Thymus (tissue), 11 donors: ENCODE measurements around the gene ABI2. TPM values are rescaled to one million over a fixed set of nuclear protein-coding genes. Genes with fewer than 3 reads are reported as not detected.
"Not testable (repeated sequence)": the region's sequence is repeated elsewhere in the genome, so short reads cannot be mapped to it uniquely, and the experiment has no call there.

Experiments used
- DNase-seq, 9 donors: peaks; one replicate each; pipeline ENCODE4 v3.0.0-alpha.2; 2013; ENCODE audit warnings: low spot score in 9 of 9, low read depth in 6 of 9, missing footprints in 1 of 9
- H3K27ac ChIP-seq, 2 donors: one replicate each; pipeline ENCODE4 v1.5.1; 2013; ENCODE audit warnings: control low read depth in 1 of 2, low read depth in 1 of 2, low read length in 1 of 2, mild to moderate bottlenecking in 1 of 2, moderate library complexity in 1 of 2
- H3K27me3 ChIP-seq, 2 donors: one replicate each; pipeline ENCODE4 v1.5.1; 2013; ENCODE audit warnings: low read length in 1 of 2; ENCODE audit not compliant: control insufficient read depth in 2 of 2, insufficient read depth in 1 of 2
- H3K36me3 ChIP-seq, 2 donors: one replicate each; pipeline ENCODE4 v1.5.1; 2013; ENCODE audit warnings: low read length in 1 of 2, mild to moderate bottlenecking in 1 of 2, moderate library complexity in 1 of 2; ENCODE audit not compliant: control insufficient read depth in 2 of 2, insufficient read depth in 2 of 2
- H3K4me1 ChIP-seq, 2 donors: one replicate each; pipeline ENCODE4 v1.5.1; 2013; ENCODE audit warnings: low read length in 2 of 2; ENCODE audit not compliant: control insufficient read depth in 2 of 2, insufficient read depth in 2 of 2
- H3K4me3 ChIP-seq, 2 donors: one replicate each; pipeline ENCODE4 v1.5.1; 2013; ENCODE audit warnings: low read length in 2 of 2, control low read depth in 1 of 2, mild to moderate bottlenecking in 1 of 2
- H3K9me3 ChIP-seq, 2 donors: one replicate each; pipeline ENCODE4 v1.5.1; 2013; ENCODE audit warnings: low read length in 1 of 2, mild to moderate bottlenecking in 1 of 2; ENCODE audit not compliant: control insufficient read depth in 2 of 2, insufficient read depth in 1 of 2
- WGBS: extraction: QIAGEN DNeasy Blood & Tissue Kit; methylation state at CpG from one replicate; pipeline ENCODE4 v1.1.7; 2013; 5-methylcytosine and 5-hydroxymethylcytosine counted together
- polyA plus RNA-seq: library from polyadenylated mRNA; stranded (reverse); fragments of 200-250 nt; gene quantifications from one replicate; pipeline ENCODE4 v1.2.3, GENCODE V29; 2013
- total RNA-seq: library from RNA; stranded (reverse); fragments of 120-200 nt; gene quantifications from one replicate; pipeline ENCODE4 v1.2.4, GENCODE V29; 2013
- donor health status: healthy.

ABI2 gene
- total and polyA plus RNA-seq, 2 donors, result 15.2 to 19.5 TPM

- Histone ChIP-seq H3K27ac (no peak overlapping the region), H3K9me3 (no peaks in the 10 kb centered on the region), H3K4me3 (no peak overlapping the region), H3K36me3 (peaks cover 3 to 16% of the 10 kb centered on the region in 2 donors), H3K4me1 (no peaks in the 10 kb centered on the region), H3K27me3 (no peaks in the 10 kb centered on the region)
- WGBS, result 98% methylated on average over 5 of the region's 5 CpGs
- no peak for DNase-seq
Observed at GRCh38 chr2:203366639-203367466, 38.7 kb downstream of the ABI2 start.

- peaks cover 2 to 18% of the 10 kb centered on the region in 2 donors for H3K36me3 ChIP-seq
- WGBS, result over 99% methylated on average over 27 of the region's 31 CpGs
- not testable (repeated sequence) for H3K27me3 ChIP-seq, H3K4me1 ChIP-seq, H3K27ac ChIP-seq, H3K9me3 ChIP-seq, DNase-seq, H3K4me3 ChIP-seq
Observed at GRCh38 chr2:203372706-203373105, 44.5 kb downstream of the ABI2 start.

- H3K4me1 ChIP-seq, result no peaks in the 10 kb centered on the region
- H3K27me3 ChIP-seq, result no peaks in the 10 kb centered on the region
- no peaks in the 10 kb centered on the region for H3K9me3 ChIP-seq
- H3K4me3 ChIP-seq, result no peak overlapping the region
- H3K36me3 ChIP-seq, result peaks cover 0 to 3% of the 10 kb centered on the region in 2 donors
- H3K27ac ChIP-seq, result no peak overlapping the region
- peak in 1 of 9 donors; percentile 20 for DNase-seq
Observed at GRCh38 chr2:203376173-203376572, 48.0 kb downstream of the ABI2 start.

- Histone ChIP-seq H3K27ac (no peak overlapping the region), H3K36me3 (peaks cover 3 to 11% of the 10 kb centered on the region in 2 donors), H3K9me3 (no peaks in the 10 kb centered on the region), H3K27me3 (no peaks in the 10 kb centered on the region), H3K4me3 (no peak overlapping the region), H3K4me1 (no peaks in the 10 kb centered on the region)
- 99% methylated on average over 3 of the region's 3 CpGs for WGBS
- DNase-seq, result no peak
Observed at GRCh38 chr2:203379156-203379555, 51.0 kb downstream of the ABI2 start.

- H3K9me3 ChIP-seq, result no peaks in the 10 kb centered on the region
- WGBS, result 94% methylated on average over 1 of the region's 1 CpG
- H3K27me3 ChIP-seq, result no peaks in the 10 kb centered on the region
- no peak for DNase-seq
- H3K4me3 ChIP-seq, result no peak overlapping the region
- H3K4me1 ChIP-seq, result no peaks in the 10 kb centered on the region
- peaks cover 3 to 14% of the 10 kb centered on the region in 2 donors for H3K36me3 ChIP-seq
- H3K27ac ChIP-seq, result no peak overlapping the region
Observed at GRCh38 chr2:203383038-203383437, 54.8 kb downstream of the ABI2 start.

- not testable (repeated sequence) for H3K4me3 ChIP-seq, DNase-seq, H3K27ac ChIP-seq, H3K27me3 ChIP-seq, H3K9me3 ChIP-seq, H3K4me1 ChIP-seq
- WGBS, result 99% methylated on average over 6 of the region's 6 CpGs
- H3K36me3 ChIP-seq, result peaks cover 1 to 21% of the 10 kb centered on the region in 2 donors
Observed at GRCh38 chr2:203388153-203388552, 60.0 kb downstream of the ABI2 start.

- Histone ChIP-seq H3K4me3 (no peak overlapping the region), H3K27me3 (no peaks in the 10 kb centered on the region), H3K9me3 (no peaks in the 10 kb centered on the region), H3K27ac (no peak overlapping the region), H3K4me1 (no peaks in the 10 kb centered on the region), H3K36me3 (peaks cover 12 to 37% of the 10 kb centered on the region in 2 donors)
- no peak for DNase-seq
- 98% methylated on average over 9 of the region's 9 CpGs for WGBS
Observed at GRCh38 chr2:203394519-203395227, 66.5 kb downstream of the ABI2 start.

GRCh38 chr2:203395858-203396257 lies 67.7 kb downstream of the ABI2 start:
- 97% methylated on average over 2 of the region's 2 CpGs for WGBS
- Histone ChIP-seq H3K27ac (no peak overlapping the region), H3K36me3 (peaks cover 12 to 35% of the 10 kb centered on the region in 2 donors), H3K4me1 (no peaks in the 10 kb centered on the region), H3K27me3 (no peaks in the 10 kb centered on the region), H3K9me3 (no peaks in the 10 kb centered on the region), H3K4me3 (no peak overlapping the region)
- no peak for DNase-seq

- DNase-seq, result no peak
- Histone ChIP-seq H3K27me3 (no peaks in the 10 kb centered on the region), H3K4me3 (no peak overlapping the region), H3K9me3 (no peaks in the 10 kb centered on the region), H3K4me1 (no peaks in the 10 kb centered on the region), H3K27ac (no peak overlapping the region), H3K36me3 (peaks cover 12 to 35% of the 10 kb centered on the region in 2 donors)
- 86% methylated on average over 1 of the region's 1 CpG for WGBS
Observed at GRCh38 chr2:203396667-203397066, 68.5 kb downstream of the ABI2 start.
